GM21390 (cell line): ENCODE data around the gene AGTRAP.

Experiments used
- ATAC-seq: cut with Tn5 transposase; IDR thresholded peaks from one replicate; pipeline ENCODE4 v1.9.1; 2021; ENCODE audit not compliant: unreplicated experiment

The AGTRAP gene

DNA sequence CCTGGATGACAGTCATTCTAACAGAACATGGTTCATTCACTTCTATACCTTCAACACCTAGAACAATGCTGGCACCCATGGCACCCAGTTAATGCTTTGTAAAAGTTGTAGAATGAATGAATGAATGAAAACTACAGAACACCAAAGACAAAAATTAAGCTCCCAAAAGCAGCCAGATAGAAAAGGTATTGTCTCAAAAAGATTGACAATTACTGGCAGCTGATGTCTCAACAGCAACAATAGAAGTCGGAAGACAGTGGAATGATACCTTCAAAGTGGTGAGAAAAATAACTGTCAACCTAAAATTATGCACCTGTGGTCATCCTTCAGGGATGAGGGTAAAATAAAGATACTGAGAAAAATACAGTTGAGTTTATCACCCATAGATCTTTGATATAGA lies 21.1 kb downstream of the AGTRAP start:
- no peak for ATAC-seq

DNA sequence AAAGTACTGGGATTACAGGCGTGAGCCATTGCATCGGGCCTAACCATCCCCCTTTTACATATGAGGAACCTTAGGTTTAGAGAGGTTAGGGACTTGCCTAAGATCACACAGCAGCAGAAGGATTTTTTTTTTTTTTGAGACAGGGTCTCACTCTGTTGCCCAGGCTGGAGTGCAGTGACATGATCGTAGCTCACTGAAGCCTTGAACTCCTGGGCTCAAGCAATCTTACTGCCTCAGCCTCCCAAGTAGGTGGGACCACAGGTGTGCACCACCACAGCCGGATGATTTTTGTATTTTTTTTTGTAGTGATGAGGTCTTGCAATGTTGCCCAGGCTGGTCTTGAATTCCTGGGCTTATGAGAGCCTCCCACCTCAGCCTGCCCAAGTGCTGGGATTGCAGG lies 23.9 kb downstream of the AGTRAP start:
- no peak for ATAC-seq

DNA sequence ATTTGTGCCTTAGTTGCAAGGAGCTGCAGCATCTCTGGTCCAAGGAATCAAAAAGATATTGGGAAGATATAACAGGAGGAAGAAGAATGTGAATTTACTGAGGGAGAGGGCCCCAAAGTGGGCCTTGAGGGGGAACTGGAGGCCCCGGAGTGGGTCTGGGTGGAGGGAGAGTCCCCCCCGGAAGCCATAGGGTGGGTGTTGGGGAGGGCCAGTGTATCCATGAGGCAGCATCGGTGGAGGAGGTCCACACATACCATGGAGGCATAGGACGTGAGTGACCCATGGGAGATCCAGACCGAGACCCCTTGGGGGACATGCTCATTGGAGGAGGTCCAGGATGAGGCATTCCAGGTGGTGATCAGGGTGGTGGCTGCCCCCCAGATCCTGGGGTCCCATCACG lies 25.3 kb downstream of the AGTRAP start:
- ATAC-seq = no peak

DNA sequence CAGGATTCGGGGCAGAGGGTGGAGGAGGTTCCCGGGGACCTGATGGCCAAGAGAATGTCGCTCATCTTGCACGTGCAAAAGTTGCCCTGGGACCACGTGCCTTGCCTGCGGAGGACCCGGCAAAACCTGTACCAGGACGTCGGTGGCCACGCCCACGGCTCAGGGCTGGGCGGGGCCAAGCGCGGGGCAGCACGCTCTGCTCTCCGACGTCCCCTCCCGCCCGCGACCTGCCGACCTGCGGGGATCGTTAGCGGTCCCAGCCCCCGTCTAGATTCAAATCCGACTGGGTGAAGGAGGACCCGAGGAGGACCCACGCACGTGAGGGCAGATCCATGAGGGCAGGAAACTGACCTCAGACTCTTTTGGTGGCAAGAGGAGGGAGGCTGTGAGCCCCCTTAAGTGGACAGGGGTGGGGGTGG lies 26.1 kb downstream of the AGTRAP start, which contains the start of gene C1orf167:
C1orf167 (plus strand) TSS at position 206 of the 419 bp plus-strand sequence. CDS start 2,208 bp downstream, outside the sequence.
- no peak for ATAC-seq

DNA sequence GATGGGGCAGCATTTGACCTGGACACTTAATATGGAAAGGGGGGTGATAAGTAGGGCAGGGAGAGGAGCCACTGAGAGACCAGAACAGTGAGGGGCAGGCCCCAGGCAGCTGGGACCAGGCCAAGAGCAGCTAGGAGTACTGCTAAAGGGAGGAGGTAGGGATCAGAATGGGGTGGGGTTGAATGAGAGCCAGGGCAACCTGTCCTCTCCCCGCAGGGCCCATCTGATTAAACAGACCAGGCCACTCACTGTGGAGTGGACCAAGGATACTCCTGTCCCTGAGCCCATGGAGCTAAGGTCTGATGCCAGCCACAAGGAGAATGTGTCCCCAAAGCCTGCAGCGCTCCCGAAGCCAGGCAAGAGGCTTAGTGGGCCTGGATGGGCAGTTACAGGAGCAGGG lies 28.2 kb downstream of the AGTRAP start:
- ATAC-seq = no peak

DNA sequence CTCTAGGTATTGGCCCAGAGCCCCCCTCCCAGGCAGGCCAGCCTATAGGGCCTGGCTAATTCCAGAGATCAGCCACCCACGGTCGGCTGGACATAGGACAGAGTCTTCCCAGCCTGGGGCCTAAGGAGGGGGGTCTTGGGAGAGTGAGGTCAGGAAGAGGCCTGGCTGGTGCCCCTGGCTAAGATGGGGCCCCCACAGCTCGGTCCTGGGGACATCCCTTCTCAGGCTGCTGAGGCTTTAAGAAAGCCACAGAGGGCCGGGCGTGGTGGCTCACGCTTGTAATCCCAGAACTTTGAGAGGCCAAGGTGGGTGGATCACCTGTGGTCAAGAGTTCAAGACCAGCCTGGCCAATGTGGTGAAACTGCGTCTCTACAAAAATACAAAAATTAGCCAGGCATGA lies 28.6 kb downstream of the AGTRAP start:
- ATAC-seq = no peak

DNA sequence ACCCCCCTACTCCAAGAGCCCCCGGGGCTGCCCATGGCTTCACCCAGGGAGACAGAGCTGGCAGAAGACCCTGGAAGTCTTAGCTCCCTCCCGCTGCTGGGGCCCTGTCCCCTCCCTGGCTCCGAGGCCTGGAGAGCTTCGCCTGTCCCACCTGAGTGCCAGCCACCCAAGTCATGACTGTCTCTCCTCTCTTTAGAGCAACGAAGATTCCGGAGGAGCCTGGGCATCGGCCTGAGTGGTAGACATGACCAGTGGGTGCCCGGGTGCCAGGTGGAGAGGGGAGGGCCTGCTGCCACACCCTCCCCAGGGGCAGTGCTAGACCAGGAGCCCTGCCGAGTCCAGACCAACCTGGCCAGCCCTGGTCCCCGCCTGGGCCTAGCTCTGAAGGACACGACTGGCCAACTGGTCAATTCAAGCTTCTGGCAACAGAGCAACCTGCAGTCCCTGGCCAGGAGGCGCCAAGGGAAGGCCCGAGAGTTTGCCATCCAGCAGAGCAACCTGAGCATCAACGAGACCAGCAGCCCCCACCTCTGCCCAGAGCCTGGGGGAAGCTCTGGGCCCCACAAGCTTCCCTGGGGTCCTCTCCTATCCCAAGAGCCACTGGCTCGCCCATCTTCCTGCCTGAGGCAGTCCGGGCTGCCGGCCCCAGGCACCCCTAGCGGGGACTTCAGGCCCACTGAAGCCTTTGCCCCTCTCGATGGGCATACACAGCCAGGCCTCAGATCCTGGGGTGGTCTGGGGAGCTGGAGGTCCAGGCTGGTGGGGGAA lies 29.9 kb downstream of the AGTRAP start:
- no peak for ATAC-seq

DNA sequence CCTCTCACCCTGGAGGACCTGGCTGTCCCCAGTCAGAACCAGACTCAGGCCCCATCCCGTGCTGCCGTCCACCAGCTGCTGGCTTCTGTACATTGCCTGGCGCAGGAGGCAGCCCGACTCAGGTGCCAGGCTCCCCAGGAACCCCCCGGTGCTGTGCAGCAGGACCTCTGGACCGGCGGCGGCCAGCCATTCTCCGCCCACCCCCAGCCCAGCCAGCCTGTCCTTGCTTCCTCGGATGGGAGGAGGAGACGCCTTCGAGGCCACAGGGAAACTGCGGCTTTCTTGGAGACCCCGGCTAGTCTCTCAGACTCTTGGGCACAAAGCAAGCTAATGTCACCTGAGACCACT lies 30.5 kb downstream of the AGTRAP start:
- ATAC-seq = no peak

DNA sequence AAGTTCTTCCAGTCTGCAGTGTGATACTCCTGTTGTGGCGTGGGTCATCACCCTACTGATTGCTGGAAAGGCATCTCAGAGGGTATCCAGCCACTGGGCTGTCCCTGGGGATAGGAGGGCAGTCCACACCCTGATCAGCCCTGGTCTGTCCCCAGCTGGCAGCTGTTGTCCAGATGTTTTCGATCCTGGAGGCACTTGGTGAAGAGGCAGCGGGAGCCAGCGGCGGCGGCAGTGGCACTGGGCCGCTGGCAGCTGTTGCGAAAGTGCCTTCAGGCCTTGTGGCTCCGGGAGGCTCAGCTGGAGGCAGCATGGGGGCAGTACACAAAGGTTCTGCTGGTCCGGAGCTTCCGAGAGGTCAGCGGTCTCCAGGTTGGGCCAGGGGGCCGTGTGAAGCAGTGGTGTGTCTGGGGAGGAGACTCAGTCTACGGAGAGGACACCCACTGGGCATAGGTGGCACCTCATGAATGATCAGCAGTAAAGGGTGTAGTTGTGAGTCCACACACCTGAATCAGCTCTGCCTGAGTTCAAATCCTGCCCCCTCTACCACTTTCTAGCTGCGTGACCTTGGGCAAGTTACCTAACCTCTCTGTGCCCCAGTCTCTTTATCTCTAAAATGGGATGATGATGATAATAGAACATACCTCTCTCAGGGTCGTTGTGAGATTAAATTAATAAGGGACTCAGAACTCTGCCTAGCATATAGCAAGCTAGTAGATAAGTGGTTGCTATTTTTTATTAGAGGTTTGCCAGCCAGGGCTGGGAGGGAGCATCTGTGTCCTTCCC lies 32.2 kb downstream of the AGTRAP start:
- no peak for ATAC-seq

DNA sequence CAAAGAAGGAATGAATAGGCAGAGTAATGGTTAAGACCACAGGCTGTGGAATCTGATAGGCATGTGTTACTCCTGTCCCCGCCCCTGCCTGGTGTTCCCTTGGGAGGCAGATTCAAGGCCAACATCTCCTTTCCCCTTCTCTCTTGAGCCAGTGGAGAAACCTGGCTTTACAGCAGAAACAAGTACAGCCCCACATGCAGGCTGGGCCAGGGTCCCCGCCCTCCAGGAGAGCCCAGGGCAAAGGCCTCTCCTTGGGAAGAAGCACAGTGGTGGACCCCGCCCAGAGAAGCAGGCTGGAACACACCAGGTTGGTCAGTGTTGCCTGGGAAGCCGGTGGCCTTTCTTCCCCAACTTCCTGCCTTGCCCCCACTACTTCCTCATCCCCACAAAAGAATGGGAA lies 32.9 kb downstream of the AGTRAP start:
- ATAC-seq = no peak

DNA sequence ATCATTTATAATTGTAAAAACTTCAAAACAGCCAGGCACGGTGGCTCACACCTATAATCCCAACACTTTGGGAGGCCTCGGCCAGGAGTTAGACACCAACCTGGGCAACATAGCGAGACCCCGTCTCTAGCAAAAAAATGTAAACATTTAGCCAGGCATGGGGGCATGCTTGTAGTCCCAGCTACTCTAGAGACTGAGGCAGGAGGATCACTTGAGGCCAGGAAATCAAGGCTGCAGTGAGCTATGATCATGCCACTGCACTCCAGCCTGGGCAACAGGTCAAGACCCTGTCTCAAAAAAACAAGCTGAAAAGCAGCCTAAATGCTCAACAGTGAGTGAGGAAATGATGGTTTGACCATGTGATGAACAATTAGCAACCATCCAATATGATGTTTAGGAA lies 33.3 kb downstream of the AGTRAP start:
- no peak for ATAC-seq

DNA sequence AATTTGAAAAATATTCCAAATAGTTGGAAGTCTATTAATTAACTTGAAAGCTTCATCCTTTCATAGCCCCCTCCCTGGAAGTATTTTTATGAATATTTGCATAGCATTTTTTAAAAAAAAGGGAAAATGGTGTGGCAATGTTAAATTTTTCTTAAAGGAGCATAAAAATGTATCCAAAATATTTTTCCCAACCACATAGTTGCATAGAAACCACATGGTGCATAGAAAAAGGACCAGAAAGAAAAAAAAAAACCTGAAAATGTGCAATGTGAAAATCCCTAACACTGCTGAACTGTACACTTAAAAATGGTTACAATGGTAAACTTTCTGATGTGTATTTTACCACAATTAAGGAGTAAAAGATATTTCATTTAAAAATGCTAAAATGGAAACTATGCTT lies 34.1 kb downstream of the AGTRAP start:
- ATAC-seq = no peak

DNA sequence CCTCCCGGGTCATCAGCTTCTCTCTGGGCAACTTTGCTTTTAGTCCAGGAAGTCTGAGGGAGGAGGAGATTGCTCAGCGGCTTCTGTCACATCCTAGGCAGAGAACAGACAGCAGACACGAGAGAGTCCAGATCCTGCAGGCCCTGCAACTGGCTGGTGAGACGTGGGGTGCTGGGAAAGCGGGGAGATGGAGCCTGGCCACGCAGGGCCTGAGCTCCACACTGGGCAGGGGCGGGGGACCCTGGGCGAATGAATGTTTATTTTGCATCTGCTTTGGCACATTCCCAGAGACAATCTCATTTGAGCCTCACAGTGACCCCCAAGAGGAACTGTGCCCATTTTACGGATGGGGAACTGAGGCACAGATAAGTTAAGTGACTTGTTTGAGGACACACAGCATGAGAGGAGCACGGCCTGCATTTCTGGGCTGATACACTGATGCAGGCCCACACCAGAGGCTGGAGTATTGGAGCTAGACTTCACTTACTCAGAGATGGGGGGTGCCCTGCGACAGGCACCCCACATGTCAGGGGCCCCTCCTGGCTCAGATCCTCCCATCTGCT lies 35.6 kb downstream of the AGTRAP start:
- no peak for ATAC-seq

DNA sequence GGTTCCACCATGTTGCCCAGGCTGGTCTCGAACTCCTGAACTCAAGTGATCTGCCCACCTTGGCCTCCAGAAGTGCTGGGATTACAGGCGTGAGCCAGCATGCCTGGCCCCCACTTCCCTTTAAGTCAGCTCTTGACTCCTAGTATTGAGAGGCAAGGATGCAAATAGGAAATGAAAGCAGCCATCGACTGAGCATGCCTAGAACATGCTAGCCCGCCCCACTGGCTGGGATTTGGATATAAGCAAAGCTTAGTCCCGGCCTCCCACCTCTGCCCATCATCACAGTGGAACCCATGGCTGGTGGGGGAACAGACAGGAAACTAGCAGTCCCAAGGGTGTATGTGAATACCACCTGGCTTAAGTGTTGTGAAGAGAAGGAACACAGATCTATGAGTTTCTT lies 36.5 kb downstream of the AGTRAP start:
- ATAC-seq = no peak

DNA sequence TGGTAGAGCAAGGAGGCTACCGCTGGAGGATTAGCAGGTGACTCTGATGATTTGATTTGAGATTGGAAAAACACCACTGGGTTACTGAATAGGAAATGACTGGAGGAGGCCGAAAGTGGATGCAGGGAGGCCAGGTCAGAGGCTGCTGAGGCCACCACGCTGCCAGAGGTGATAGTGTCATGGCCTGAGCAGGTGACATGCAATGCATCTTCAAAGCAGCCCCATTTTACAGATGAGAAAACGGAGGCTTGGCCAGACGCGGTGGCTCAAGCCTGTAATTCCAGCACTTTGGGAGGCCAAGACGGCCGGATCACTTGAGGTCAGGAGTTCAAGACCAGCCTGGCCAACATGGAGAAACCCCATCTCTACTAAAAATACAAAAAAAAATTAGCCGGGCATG lies 38.8 kb downstream of the AGTRAP start:
- ATAC-seq = no peak

DNA sequence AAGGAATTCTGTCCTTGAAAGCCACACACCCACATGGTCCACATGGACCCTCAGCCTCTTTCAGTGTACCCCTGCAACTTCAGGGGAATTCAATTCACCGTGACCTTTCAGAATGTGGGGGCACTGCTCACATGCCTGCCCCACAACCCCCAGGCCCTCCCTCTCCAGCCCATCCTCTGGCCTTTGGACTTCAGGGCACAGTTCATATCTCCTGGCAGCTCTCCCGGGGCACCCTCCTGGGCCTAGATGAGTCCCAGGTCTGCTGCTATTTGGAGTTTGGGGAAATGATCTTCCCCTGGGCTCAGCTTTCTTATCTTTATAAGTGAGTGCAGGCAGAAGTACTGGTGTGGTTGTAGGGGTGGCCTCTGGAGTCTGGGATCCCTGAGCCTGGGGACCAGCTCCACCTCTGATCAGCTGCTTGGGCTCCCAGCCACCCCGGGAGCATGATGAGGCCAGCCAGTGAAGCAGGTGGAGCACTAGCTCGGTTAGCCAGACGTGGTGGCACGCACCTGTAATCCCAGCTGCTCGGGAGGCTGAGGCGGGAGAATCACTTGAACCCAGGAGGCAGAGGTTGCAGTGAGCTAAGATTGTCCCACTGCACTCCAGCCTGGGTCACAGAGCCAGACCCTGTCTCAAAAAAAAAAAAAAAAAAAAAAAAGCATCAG lies 41.9 kb downstream of the AGTRAP start:
- no peak for ATAC-seq

DNA sequence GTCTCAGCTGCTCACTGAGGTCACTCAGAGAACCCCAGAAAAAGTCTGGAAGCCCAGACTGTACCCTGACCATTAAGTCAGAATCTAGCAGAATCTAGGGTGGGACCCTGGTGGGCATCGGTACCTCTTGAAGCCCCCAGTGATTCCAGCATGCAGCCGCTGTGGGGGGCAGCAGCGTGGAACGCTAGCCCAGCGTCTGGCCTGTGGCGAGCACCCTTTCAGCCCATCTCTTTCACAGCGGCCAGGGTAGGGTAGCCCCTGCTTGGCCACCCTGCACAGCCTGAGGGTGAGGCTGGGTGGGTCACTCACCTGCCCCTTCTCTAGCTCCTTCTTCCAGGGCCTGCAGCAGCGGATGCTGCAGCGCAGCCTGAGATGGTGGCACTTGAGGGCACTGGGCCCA lies 42.4 kb downstream of the AGTRAP start:
- no peak for ATAC-seq

DNA sequence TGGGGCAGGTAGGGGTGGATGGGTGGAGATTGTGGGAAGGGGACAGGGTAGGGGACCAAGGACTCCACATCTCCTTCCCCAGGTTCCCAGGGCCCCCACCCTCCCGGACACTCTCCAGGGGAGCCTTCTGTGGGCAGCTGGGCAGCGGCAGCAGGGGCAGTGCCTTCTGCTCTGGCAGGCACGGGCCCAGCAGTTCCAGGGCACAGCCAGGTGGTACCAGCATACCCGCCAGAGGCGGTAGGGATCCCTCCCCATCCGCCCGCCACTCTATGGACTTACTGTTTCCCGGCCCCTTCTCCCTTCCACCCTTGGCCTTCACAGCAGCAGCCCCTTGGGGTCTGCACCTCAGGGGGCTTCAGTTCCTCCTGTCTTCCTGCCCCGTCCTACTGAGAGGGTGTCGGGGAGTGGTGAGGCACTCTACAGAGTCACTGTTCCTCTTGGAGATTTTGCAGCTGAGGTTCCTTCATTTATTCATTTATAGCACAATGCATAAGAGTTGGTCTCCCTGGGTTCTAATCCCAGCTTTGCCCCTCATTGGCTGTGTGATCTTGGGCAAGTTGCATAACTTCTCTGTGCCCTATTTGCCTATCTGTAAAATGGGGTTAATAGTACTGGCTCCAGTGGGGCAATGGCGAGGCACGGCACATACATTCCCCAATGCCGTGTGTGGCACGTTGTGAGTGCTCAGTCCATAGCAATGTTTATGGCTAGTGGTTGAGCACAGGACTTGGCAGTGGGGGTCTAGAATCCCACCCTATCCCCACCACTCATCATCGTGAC lies 43.1 kb downstream of the AGTRAP start:
- no peak for ATAC-seq

DNA sequence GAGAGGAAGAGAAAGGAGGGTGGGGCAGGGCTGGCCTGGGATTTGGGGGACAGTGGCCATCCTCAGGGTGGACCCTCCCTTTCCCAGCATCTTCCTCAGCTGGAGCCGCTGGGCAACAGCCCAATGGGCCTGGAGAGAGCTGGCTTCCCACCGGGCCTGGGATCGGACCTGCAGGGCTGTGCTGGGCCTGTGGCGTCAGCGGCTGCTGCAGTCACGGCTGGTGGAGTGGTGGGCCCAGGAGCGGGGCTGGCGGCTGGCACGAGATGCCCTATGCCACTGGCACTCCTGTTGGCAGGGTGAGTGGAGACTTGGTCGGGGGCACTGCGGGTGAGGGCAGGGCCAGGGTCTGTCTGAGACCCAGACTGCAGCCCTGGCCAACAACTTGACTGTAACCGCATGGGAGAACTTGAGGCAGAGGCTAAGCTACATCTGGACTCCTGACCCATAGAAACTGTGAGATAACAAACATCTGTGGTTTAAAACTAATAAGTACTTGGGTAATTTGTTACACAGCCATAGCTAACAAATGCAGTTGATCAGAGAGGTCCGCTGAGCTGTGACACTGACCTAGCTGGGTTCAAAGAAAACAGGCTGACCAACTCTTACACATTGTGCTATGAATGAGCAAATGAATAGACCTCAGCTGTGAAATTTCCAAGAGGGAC lies 43.9 kb downstream of the AGTRAP start:
- no peak for ATAC-seq

DNA sequence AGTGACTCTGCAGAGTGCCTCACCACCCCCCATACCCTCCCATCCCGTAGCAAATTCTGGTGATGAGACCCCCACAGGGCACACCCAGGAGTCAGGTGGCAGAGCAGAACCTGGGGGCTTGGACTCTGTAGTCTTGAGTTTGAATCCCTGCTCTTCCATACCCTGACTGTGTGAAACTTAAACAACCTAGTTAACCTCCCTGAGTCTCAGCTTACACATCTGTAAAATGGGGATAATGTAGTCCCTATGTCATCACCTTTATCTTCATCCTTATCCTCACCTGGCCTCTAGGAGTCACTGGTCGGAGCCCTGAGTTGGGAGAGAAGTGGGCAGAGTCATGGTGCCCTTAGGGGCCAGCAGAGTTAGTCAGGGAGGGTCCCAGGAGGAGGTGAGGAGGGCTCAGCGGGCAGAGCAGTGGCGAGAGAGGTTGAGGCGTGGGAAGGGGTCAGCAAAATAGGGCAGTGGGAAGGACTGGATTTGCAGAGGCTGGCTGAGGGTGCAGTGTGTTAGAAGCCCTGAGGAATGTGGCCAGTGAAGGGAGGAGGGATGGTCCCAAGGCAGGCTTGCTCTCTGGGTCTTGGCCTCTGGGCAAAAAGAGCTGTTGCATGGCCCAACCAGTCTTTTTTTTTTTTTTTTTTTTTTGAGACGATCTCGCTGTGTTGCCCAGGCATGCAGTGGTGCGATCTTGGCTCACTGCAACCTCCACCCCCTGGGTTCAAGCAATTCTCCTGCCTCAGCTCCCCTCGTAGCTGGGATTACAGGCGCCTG lies 44.6 kb downstream of the AGTRAP start:
- ATAC-seq = no peak
